ENCODE data around the gene FAM25A.
"Not testable (repeated sequence)": the region's sequence is repeated elsewhere in the genome, so short reads cannot be mapped to it uniquely, and the experiment has no call there.

Gene FAM25A

DNA sequence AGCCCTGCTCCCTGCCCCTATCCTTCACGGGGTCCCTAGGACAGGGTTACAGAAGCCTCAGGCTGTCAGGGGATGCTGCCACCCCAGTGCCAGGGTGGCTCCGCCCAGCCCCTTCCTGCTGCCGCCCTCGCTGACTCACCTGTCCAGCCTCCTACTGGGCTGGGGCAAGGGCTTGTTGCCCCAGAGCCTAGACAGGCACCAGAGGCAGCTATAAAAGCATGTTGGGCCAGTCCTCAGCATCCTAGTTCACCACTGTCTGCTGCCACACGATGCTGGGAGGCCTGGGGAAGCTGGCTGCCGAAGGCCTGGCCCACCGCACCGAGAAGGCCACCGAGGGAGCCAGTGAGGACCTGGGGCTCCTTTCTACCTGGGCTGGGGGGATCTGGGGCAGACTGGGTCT, at the start of gene FAM25A:
TSS of gene FAM25A (plus strand) at position 239 of the 400 bp plus-strand sequence. CDS start at position 270, 31 bp downstream.
- DNase-seq (ENCODE audit: low read depth): not testable (repeated sequence)

DNA sequence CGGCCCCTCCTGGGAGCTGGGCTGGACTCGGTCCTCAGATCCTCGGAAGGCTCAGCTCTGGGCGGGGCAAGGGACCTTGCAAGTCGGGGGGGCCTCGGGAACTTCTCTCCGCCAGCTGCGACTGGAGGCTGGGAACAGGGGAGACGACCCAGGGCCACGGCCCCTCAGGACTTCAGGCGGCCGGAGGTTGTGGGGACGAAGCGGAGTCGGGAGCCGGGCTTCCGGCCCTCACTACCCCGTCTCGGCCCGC, 49.2 kb upstream of the FAM25A start:
- no peak for DNase-seq (ENCODE audit: low read depth)

- DNase-seq (ENCODE audit: low read depth): peak; percentile 72
These were observed 48.7 kb upstream of the FAM25A start for GRCh38 chr10:86971232-86971991.

- no peak for DNase-seq (ENCODE audit: low read depth)
These were observed 47.3 kb upstream of the FAM25A start for GRCh38 chr10:86972613-86973380.

DNA sequence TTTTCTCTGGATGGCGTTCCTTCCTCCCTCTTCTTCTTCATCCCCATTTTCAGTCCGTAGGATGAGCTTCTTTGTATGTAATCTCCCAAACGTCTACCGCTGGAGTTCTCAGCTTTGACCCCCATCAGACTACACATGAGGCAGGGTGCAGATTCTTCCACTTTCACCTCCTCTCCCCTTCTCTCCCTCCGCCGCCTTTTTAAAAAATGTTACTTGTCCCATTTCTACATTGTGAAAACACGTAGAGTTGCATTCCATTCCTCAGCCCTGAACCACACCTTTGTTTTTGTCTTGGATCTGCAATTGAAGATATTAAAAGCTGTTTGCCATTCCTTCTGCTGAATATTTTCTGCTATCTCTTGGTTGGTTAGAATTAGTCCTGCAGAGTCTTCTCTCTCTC, 45.6 kb upstream of the FAM25A start:
- no peak for DNase-seq (ENCODE audit: low read depth)

DNA sequence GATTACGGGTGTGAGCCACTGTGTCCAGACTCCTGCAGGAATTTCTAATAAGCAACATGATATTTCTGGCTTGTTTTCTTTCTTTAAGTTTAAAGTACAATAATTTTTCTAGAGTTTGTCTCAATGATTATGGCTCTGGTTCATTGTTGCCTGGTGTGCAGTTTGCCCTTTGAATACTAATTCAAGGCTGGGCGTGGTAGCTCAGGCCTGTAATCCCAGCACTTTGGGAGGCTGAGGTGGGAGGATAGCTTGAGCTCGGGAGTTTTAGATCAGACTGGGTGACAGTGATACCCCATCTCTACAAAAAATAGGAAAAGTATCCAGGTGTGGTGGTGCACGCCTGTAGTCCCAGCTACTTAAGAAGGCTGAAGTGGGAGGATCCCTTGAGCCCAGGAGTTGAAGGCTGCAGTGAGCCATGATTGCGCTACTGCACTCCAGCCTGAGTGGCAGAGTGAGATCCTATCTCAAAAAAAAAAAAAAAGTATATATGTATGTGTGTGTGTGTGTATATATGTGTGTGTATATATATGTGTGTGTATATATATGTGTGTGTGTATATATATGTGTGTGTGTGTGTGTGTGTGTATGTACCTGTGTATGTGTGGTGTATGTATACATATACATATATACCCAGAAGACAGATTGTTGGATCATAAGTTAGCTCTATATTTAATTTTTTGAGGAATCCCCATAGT, 43.6 kb upstream of the FAM25A start:
- DNase-seq (ENCODE audit: low read depth): no peak

DNA sequence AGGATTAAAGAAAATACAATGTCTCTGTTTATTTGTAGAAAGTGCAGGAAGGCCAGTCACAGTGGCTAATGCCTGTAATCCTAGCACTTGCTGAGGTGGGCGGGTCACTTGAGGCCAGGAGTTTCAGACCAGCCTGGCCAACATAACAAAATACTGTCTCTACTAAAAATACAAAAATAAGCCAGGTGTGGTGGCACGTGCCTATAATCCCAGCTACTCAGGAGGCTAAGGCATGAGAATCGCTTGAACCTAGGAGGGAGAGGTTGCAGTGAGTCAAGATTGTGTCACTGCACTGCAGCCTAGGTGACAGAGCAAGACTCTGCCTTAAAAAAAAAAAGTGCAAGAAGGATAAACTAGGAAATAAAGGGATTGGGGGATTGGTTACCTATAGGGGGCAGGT, 41.6 kb upstream of the FAM25A start:
- DNase-seq (ENCODE audit: low read depth): not testable (repeated sequence)

DNA sequence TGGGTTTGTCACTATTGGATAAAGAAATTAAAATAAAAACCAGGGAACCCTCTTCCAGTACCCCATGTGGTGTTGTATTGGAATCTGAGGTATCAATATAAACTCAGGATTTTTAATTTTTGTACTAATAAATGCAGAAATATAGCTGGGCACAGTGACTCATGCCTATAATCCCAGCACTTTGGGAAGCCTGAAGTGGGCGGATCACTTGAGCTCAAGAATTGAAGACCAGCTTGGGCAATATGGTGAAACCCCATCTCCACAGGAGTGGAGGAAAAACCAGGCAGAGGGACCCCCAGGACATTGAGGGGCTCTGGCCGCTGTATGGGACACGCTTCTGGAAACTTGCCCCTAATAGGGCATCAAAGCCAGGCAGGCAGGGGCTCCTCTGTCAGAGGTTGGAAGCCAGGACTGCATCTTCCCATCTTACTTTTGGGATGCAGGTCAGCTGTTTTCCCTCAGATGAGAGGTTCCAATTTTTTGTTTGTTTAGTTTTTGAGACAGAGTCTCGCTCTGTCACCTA, 40.7 kb upstream of the FAM25A start:
- no peak for DNase-seq (ENCODE audit: low read depth)

DNA sequence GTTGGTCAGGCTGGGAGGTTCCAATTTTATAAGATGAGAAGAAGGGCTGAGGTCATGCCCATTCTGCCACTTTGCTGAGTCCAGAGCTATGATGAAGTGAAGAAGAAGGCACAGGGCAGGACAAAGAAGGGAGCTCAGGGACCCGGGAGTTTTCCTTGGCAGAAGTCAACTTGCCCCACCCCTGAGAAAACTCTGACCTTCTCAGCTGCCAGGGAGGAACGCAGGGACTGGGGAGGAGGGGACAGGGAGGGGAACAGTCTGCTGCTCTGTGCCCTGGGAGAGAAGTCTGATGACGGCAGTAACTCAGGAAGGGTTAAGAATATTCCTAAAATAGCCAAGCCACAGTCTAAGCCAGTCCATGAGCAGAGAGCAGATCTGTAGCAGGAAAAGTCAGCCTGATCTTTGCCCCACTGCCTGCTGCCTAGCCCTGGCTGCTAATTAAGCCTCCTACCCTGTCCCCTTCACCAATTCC, 40.1 kb upstream of the FAM25A start:
- DNase-seq (ENCODE audit: low read depth): no peak

DNA sequence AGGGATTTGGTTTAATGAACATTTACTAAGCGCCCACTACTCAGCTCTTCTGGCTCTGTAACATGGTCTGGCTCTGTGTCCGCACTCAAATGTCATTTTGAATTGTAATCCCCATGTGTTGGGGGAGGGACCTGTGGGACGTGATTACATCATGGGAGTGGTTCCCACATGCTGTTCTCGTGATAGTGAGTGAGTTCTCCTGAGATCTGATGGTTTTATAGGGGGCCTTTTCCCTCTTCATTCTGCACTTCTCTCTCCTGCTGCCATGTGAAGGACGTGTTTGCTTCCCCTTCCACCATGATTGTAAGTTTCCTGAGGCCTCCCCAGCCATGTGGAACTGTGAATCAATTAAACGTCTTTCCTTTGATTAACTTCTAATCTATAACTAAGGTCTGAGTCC, 39.1 kb upstream of the FAM25A start:
- DNase-seq (ENCODE audit: low read depth): not testable (repeated sequence)

DNA sequence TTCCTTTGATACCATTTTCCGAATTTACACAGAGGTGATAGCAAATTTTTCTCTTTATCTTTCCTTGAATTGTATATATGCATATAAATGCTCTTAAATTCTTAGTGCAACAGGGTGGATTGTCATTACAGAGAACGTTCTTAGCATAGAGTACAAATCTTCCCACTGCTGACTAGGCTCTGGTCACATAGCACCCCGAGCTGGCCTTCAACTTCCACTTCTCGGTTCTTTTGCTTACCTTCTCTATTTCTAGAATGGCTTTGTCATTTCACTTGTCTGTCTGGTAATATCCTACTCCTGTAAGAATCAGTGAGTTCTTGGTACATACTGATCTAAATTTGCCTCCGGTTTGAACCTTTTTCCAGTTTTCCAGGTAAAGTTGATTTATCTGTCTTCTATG, 38.4 kb upstream of the FAM25A start:
- DNase-seq (ENCODE audit: low read depth): no peak

DNA sequence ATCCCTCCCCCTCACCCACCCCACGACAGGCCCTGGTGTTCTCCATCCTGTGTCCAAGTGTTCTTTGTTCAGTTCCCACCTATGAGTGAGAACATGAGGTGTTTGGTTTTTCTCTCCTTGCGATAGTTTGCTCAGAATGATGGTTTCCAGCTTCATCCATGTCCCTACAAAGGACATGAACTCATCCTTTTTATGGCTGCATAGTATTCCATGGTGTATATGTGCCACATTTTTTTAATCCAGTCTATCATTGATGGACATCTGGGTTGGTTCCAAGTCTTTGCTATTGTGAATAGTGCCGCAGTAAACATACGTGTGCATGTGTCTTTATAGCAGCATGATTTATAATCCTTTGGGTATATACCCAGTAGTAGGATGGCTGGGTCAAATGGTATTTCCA, 35.6 kb upstream of the FAM25A start:
- not testable (repeated sequence) for DNase-seq (ENCODE audit: low read depth)

DNA sequence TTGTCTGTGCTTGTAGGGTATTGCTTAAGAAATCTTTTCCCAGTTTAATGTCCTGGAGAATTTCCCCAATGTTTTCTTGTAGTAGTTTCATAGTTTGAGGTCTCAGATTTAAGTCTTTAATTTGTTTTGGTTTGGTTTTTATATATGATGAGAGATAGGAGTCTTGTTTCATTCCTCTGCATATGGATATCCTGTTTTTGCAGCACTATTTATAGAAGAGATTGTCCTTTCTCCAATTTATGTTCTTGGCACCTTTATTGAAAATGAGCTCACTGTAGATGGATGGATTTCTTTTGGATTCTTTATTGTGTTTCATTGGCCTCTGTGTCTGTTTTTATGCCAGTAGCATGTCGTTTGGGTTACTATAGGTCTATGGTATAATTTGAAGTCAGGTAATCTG, 31.6 kb upstream of the FAM25A start:
- no peak for DNase-seq (ENCODE audit: low read depth)

- not testable (repeated sequence) for DNase-seq (ENCODE audit: low read depth)
These were observed 28.7 kb upstream of the FAM25A start for GRCh38 chr10:86991362-86991761.

DNA sequence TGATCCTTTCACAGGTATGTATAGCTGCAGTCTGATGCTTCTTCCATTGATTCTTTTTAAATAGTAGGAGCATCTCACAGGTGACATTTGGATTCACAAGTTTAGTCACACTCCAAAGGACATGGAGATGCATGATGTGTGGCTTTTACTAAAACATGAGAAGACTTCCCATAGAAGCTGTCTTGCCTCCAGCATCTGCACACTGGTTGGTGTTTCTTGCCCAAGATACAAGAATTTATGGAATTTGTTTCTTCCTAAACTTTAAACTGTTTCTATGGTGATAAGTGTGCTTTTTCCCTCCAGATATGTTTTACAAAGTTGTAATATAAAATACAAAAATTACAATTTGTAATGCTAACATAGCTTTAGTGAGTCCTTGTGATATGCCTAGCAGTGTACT, 27.6 kb upstream of the FAM25A start:
- DNase-seq (ENCODE audit: low read depth): no peak

GRCh38 chr10:86992929-86993328, 27.2 kb upstream of the FAM25A start:
- DNase-seq (ENCODE audit: low read depth): no peak

- DNase-seq (ENCODE audit: low read depth): not testable (repeated sequence)
These were observed 20.2 kb upstream of the FAM25A start for GRCh38 chr10:86999802-87000403.

DNA sequence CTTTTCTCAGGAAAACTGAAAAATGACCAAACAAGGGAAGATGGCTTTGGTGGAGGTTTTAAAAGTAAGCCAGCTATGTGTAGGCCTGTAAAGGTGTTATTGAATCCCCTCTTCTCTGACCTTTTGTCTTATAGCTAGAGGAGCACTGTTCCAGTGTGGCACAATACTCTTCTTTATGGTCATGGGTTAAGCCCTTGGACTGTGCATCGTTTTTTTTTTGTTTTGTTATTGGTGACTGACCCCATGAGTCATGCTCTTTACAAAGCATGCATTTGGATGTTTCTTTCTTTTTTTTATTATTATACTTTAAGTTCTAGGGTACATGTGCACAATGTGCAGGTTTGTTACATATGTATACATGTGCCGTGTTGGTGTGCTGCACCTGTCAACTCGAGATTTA, 19.6 kb upstream of the FAM25A start:
- no peak for DNase-seq (ENCODE audit: low read depth)

DNA sequence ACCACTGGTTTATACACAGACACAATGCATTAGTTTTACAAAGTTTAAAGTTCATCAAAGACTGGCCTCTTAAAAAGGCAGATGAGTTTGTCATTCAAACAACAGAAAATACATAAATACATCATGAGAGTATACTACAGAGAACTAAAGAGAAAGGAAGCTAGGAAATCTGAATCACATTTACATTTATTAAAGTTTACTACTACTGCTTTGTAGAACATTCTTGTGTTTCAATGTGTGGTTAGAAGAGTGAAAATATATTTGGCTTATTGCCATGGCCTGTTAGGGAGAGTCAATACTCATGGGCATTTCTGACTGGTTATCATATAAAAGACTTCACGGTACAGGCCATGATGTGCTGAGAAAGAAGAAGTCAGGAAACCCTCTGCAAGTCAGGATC, 13.0 kb upstream of the FAM25A start:
- DNase-seq (ENCODE audit: low read depth): not testable (repeated sequence)

DNA sequence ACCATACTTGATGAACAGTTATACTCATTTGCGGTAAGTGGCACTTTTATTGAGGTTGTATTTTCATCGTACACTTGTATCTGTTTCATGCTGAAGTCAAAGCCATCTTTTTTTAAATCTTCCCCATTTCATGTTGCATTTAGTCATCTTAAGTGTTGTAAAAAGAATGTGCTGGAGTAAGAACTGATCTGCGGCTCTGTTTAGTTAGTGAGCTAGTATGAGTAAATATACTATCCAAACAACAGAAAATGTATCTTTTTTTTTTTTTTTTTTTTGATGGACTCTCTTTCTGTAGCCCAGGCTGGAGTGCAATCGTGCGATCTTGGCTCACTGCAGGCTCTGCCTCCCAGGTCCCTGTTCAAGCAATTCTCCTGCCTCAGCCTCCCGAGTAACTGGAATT, 12.4 kb upstream of the FAM25A start:
- not testable (repeated sequence) for DNase-seq (ENCODE audit: low read depth)

DNA sequence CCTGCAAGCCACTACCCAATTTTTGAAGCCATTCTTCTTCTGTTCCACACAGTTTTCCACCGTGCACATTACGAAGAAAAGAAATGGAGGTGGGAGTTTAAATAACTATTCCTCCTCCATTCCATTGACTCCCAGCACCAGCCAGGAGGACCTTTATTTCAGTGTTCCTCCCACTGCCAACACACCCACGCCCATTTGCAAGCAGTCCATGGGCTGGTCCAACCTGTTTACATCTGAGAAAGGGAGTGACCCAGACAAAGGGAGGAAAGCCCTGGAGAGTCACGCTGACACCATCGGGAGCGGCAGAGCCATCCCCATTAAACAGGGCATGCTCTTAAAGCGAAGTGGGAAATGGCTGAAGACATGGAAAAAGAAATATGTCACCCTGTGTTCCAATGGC, 11.8 kb upstream of the FAM25A start:
- DNase-seq (ENCODE audit: low read depth): not testable (repeated sequence)

DNA sequence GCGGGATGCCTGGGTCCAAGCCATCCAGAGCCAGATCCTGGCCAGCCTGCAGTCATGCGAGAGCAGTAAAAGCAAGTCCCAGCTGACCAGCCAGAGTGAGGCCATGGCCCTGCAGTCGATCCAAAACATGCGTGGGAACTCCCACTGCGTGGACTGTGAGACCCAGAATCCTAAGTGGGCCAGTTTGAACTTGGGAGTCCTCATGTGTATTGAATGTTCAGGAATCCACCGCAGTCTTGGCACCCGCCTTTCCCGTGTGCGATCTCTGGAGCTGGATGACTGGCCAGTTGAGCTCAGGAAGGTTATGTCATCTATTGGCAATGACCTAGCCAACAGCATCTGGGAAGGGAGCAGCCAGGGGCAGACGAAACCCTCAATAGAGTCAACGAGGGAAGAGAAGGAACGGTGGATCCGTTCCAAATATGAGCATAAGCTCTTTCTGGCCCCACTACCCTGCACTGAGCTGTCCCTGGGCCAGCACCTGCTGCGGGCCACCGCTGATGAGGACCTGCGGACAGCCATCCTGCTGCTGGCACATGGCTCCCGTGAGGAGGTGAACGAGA, 10.9 kb upstream of the FAM25A start:
- DNase-seq (ENCODE audit: low read depth): not testable (repeated sequence)
